Measurements from ENCODE around the gene INPP5A.
"Not testable (repeated sequence)": the region's sequence is repeated elsewhere in the genome, so short reads cannot be mapped to it uniquely, and the experiment has no call there.

INPP5A gene

GRCh38 chr10:132504501-132505272 is 32.9 kb upstream of the INPP5A start:
- DNase-seq: no peak

GRCh38 chr10:132505546-132505945 is 32.0 kb upstream of the INPP5A start:
- DNase-seq: not testable (repeated sequence)

- no peak for DNase-seq
Measured at GRCh38 chr10:132506711-132507408, 30.7 kb upstream of the INPP5A start.

GRCh38 chr10:132507409-132507955 is 30.1 kb upstream of the INPP5A start:
- no peak for DNase-seq

GRCh38 chr10:132507956-132508490 is 29.6 kb upstream of the INPP5A start:
- DNase-seq: no peak

- DNase-seq: no peak
Measured at GRCh38 chr10:132508581-132509443, 28.8 kb upstream of the INPP5A start.

GRCh38 chr10:132509506-132510173 is 27.9 kb upstream of the INPP5A start:
- no peak for DNase-seq

GRCh38 chr10:132510174-132510611 is 27.4 kb upstream of the INPP5A start:
- no peak for DNase-seq

- DNase-seq: no peak
Measured at GRCh38 chr10:132511121-132512051, 26.2 kb upstream of the INPP5A start.

GRCh38 chr10:132512052-132512442 is 25.5 kb upstream of the INPP5A start:
- no peak for DNase-seq

GRCh38 chr10:132512693-132513345 is 24.8 kb upstream of the INPP5A start:
- DNase-seq: no peak

GRCh38 chr10:132514821-132515520 is 22.6 kb upstream of the INPP5A start:
- no peak for DNase-seq

GRCh38 chr10:132515811-132516726 is 21.5 kb upstream of the INPP5A start:
- no peak for DNase-seq

- DNase-seq: peak; percentile 68
Measured at GRCh38 chr10:132516771-132517725, 20.5 kb upstream of the INPP5A start.

- no peak for DNase-seq
Measured at GRCh38 chr10:132517951-132518521, 19.6 kb upstream of the INPP5A start.

- DNase-seq: no peak
Measured at GRCh38 chr10:132518572-132519381, 18.8 kb upstream of the INPP5A start.

Data from midbrain (tissue), 1 donor.